A204.1 (cell line): Measurements from ENCODE around the gene COMMD7.
"Not testable (repeated sequence)": the region's sequence is repeated elsewhere in the genome, so short reads cannot be mapped to it uniquely, and the experiment has no call there.

Experiments
- FAIRE-seq: peaks from 2 replicates; lab custom pipeline; 2012; peaks lifted over from hg19 to GRCh38; lab: Jason Lieb, UNC

COMMD7 gene

GRCh38 chr20:32765230-32765875 is 22.1 kb upstream of the COMMD7 start:
- not testable (repeated sequence) for FAIRE-seq

GRCh38 chr20:32764005-32764960 is 21.0 kb upstream of the COMMD7 start:
- FAIRE-seq: no peak

GRCh38 chr20:32763202-32764004 is 20.1 kb upstream of the COMMD7 start:
- FAIRE-seq: no peak

- FAIRE-seq: no peak
Measured at GRCh38 chr20:32762754-32763201, 19.5 kb upstream of the COMMD7 start.

GRCh38 chr20:32761831-32762753 is 18.8 kb upstream of the COMMD7 start, which contains the start of gene DNMT3B:
TSS of gene DNMT3B (plus strand) at chr20:32762385. CDS start at chr20:32780324, 17,939 bp downstream.
- FAIRE-seq: no peak

GRCh38 chr20:32761417-32761830 is 18.2 kb upstream of the COMMD7 start:
- no peak for FAIRE-seq

- FAIRE-seq: no peak
Measured at GRCh38 chr20:32756156-32756555, 12.9 kb upstream of the COMMD7 start.

GRCh38 chr20:32753731-32754130 is 10.5 kb upstream of the COMMD7 start:
- no peak for FAIRE-seq

- no peak for FAIRE-seq
Measured at GRCh38 chr20:32752458-32753250, 9.4 kb upstream of the COMMD7 start.

- FAIRE-seq: no peak
Measured at GRCh38 chr20:32751702-32752457, 8.6 kb upstream of the COMMD7 start.

GRCh38 chr20:32751293-32751692 is 8.0 kb upstream of the COMMD7 start:
- FAIRE-seq: no peak

- no peak for FAIRE-seq
Measured at GRCh38 chr20:32749914-32750637, 6.8 kb upstream of the COMMD7 start.

GRCh38 chr20:32742322-32743236 is 688 bp downstream of the COMMD7 start:
- no peak for FAIRE-seq

- FAIRE-seq: no peak
Measured at GRCh38 chr20:32741151-32741550, 2.1 kb downstream of the COMMD7 start.

- no peak for FAIRE-seq
Measured at GRCh38 chr20:32737371-32738223, 5.7 kb downstream of the COMMD7 start.

- no peak for FAIRE-seq
Measured at GRCh38 chr20:32731882-32732266, 11.4 kb downstream of the COMMD7 start.

GRCh38 chr20:32729334-32729733 is 13.9 kb downstream of the COMMD7 start:
- FAIRE-seq: not testable (repeated sequence)
